Memory B cell (primary cell): ENCODE data around the gene PCDHGA5.
"Not testable (repeated sequence)": the region's sequence is repeated elsewhere in the genome, so short reads cannot be mapped to it uniquely, and the experiment has no call there.

Source experiments
- ATAC-seq: fragments of 150-1000 bp; cut with Tn5 transposase; 2 replicates; pipeline ENCODE4 v1.10.0; 2021; ENCODE audit warnings: low read depth, mild to moderate bottlenecking, moderate library complexity
- DNase-seq, 2 donors: peaks; one replicate each; pipeline ENCODE4 v3.0.0; 2022; ENCODE audit warnings: low spot score in 2 of 2
- H3K27ac Mint-ChIP-seq: one replicate; pipeline ENCODE4 v1.8.0; 2022; ENCODE audit warnings: mild to moderate bottlenecking, moderate library complexity, mixed read lengths
- H3K27me3 Mint-ChIP-seq: one replicate; pipeline ENCODE4 v1.8.0; 2022; ENCODE audit warnings: mixed read lengths
- H3K36me3 Mint-ChIP-seq: one replicate; pipeline ENCODE4 v1.8.0; 2022; ENCODE audit warnings: mild to moderate bottlenecking, mixed read lengths
- H3K4me1 Mint-ChIP-seq: one replicate; pipeline ENCODE4 v1.8.0; 2022; ENCODE audit warnings: mixed read lengths
- H3K4me3 Mint-ChIP-seq: one replicate; pipeline ENCODE4 v1.8.0; 2022; ENCODE audit warnings: mild to moderate bottlenecking, moderate library complexity, mixed read lengths
- H3K9me3 Mint-ChIP-seq: one replicate; pipeline ENCODE4 v1.8.0; 2022; ENCODE audit warnings: mixed read lengths

The PCDHGA5 gene

DNA sequence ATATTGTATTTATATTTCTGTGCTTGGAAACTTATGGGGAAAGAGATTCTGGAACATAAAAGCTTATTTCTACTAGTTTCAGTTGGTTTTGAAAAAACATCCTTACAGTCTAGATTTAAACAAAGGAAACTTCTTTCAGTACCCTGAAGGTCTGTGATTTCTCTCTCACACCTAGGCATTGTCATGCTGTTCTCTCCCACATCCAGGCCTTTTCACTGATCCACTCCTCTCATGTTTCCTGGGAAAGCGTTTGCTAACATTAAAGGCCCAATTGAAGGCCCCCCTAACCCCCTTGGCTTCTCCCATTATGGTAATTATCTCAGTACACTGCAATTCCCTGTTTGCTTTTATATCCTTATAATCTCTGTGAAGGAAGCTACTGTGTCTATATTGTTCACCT is 21.2 kb upstream of the PCDHGA5 start:
- DNase-seq, result no peak
- Mint-ChIP-seq H3K27ac (no peak overlapping the region), H3K4me3 (no peak overlapping the region), H3K9me3 (peaks cover 23% of the 10 kb centered on the region), H3K36me3 (peaks cover 7% of the 10 kb centered on the region), H3K4me1 (no peaks in the 10 kb centered on the region), H3K27me3 (peaks cover 23% of the 10 kb centered on the region)
- ATAC-seq, result no peak

DNA sequence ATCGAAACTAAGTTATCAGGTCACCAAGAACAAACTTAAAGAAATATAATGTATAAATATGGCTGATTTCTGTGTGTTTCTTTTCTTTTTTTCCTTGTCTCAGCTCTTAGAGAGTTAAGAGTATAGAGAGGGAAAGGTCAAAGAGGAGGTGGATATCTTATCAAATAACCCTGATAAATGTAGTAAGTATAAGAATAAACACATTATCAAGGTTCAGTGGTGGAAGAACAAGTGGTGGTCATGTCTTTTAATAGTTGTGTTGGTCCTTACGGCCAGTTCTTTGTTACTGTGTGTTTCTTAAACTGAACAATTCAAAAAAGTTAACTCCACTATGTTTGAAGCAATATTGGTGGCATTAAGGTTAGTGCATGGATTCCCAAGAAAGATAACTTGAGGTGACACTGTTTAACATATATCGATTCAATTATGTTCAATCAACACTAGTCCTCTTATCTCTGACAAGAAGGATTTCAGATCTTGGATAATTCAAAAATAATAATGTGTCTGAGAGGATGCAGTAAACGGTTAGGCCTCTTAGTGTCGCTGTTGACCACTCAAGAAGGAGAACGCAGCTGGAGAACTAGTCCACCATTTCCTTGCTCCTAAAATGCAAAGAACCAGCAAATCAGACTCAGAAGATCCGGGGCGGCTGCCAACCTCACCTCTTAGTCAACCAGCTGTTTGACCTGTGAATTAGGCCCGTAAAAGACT is 20.6 kb upstream of the PCDHGA5 start, which contains the start of gene PCDHGA3:
TSS of gene PCDHGA3 (plus strand) at position 588 of the 711 bp plus-strand sequence. CDS start 205 bp downstream, outside the sequence.
- no peak for ATAC-seq
- Mint-ChIP-seq H3K36me3 (peaks cover 7% of the 10 kb centered on the region), H3K27me3 (peaks cover 20% of the 10 kb centered on the region), H3K4me1 (no peaks in the 10 kb centered on the region), H3K4me3 (peak within 1 kb of the TSS; percentile 58), H3K27ac (no peak within 1 kb of the TSS), H3K9me3 (peaks cover 20% of the 10 kb centered on the region)
- DNase-seq, result no peak

DNA sequence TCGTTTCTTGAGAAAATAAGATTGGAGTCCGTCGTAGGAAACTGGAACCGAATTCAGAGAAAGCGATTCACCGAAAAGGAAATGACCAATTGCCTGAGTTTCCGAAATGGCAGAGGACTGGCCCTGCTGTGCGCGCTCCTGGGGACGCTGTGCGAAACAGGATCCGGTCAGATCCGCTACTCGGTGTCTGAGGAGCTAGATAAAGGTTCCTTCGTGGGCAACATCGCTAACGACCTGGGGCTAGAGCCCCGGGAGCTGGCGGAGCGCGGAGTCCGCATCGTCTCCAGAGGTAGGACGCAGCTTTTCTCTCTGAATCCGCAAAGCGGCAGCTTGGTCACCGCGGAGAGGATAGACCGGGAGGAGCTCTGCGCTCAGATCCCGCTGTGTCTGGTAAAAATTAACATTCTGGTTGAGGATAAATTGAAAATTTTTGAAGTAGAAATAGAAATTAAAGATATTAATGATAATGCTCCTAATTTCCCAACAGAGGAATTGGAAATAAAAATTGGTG is 20.0 kb upstream of the PCDHGA5 start:
- no peak for ATAC-seq
- DNase-seq, result no peak
- H3K4me1 Mint-ChIP-seq, result no peaks in the 10 kb centered on the region
- peaks cover 20% of the 10 kb centered on the region for H3K27me3 Mint-ChIP-seq
- no peak overlapping the region for H3K27ac Mint-ChIP-seq
- peaks cover 18% of the 10 kb centered on the region for H3K9me3 Mint-ChIP-seq
- H3K4me3 Mint-ChIP-seq, result peak overlapping the region; percentile 58
- H3K36me3 Mint-ChIP-seq, result peaks cover 7% of the 10 kb centered on the region

DNA sequence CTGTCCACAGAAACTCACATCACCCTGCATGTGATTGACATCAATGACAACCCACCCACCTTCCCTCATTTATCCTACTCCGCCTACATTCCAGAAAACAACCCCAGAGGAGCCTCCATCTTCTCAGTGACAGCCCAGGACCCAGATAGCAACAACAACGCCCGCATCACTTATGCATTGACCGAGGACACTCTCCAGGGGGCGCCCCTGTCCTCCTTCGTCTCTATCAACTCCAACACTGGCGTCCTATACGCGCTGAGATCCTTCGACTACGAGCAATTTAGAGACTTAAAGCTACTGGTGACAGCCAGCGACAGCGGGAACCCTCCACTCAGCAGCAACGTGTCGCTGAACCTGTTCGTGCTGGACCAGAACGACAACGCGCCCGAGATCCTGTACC is 18.6 kb upstream of the PCDHGA5 start:
- Mint-ChIP-seq H3K9me3 (peaks cover 17% of the 10 kb centered on the region), H3K27me3 (peaks cover 22% of the 10 kb centered on the region), H3K36me3 (peaks cover 5% of the 10 kb centered on the region), H3K27ac (no peak overlapping the region), H3K4me1 (no peaks in the 10 kb centered on the region), H3K4me3 (no peak overlapping the region)
- no peak for ATAC-seq
- DNase-seq, result no peak

DNA sequence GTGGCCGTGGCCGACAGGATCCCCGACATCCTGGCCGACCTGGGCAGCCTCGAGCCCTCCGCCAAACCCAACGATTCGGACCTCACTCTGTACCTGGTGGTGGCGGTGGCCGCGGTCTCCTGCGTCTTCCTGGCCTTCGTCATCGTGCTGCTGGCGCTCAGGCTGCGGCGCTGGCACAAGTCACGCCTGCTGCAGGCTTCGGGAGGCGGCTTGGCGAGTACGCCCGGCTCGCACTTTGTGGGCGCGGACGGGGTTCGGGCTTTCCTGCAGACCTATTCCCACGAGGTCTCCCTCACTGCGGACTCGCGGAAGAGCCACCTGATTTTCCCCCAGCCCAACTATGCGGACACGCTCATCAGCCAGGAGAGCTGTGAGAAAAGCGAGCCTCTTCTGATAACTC is 17.9 kb upstream of the PCDHGA5 start:
- not testable (repeated sequence) for H3K4me1 Mint-ChIP-seq, H3K36me3 Mint-ChIP-seq, H3K4me3 Mint-ChIP-seq, ATAC-seq, DNase-seq, H3K27ac Mint-ChIP-seq
- H3K9me3 Mint-ChIP-seq, result peaks cover 15% of the 10 kb centered on the region
- H3K27me3 Mint-ChIP-seq, result peaks cover 21% of the 10 kb centered on the region

DNA sequence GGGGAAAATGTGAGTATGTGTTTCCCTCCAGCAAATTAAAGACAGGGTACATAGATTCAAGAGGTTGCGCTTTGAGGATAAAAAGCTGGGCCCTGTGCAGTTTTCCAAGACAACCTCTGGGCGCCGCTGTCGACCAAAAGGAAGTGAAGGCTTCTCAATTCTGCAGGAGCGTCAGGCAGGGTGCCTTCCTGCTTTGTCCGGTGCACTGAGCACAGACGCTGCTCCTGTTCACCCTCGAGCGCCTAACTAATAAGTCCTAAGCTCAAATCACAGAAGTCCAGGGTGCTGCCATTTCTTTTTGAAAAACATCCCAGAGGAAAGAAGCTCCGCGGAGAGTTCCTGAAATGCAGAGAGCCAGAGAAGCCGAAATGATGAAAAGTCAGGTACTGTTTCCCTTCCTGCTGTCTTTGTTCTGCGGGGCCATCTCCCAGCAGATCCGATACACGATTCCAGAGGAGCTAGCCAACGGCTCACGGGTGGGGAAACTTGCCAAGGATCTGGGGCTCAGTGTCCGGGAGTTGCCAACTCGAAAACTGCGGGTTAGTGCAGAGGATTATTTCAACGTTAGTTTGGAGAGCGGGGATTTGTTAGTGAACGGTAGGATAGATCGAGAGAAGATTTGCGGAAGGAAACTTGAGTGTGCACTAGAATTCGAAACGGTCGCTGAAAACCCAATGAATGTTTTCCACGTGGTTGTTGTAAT is 13.9 kb upstream of the PCDHGA5 start, which contains the start of gene PCDHGB1:
TSS of gene PCDHGB1 (plus strand) at position 183 of the 703 bp plus-strand sequence. CDS start at position 345, 162 bp downstream.
- peaks cover 16% of the 10 kb centered on the region for H3K9me3 Mint-ChIP-seq
- H3K27me3 Mint-ChIP-seq, result peaks cover 22% of the 10 kb centered on the region
- peak within 1 kb of the TSS; percentile 54 for H3K4me3 Mint-ChIP-seq
- H3K36me3 Mint-ChIP-seq, result peaks cover 3% of the 10 kb centered on the region
- H3K4me1 Mint-ChIP-seq, result no peaks in the 10 kb centered on the region
- DNase-seq, result no peak
- peak; percentile 50 for ATAC-seq
- H3K27ac Mint-ChIP-seq, result no peak within 1 kb of the TSS

DNA sequence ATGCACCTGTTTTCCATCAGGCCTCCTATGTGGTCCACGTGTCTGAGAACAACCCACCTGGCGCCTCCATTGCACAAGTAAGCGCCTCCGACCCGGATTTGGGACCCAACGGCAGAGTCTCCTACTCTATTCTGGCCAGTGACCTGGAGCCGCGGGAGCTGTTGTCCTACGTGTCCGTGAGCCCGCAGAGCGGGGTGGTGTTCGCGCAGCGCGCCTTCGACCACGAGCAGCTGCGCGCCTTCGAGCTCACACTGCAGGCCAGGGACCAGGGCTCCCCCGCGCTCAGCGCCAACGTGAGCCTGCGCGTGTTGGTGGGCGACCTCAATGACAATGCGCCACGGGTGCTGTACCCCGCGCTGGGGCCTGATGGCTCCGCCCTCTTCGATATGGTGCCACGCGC is 12.4 kb upstream of the PCDHGA5 start:
- Mint-ChIP-seq H3K4me1 (no peaks in the 10 kb centered on the region), H3K27ac (no peak overlapping the region), H3K27me3 (peaks cover 24% of the 10 kb centered on the region), H3K9me3 (peaks cover 14% of the 10 kb centered on the region), H3K4me3 (no peak overlapping the region), H3K36me3 (peaks cover 3% of the 10 kb centered on the region)
- ATAC-seq (no peak), DNase-seq (no peak)

DNA sequence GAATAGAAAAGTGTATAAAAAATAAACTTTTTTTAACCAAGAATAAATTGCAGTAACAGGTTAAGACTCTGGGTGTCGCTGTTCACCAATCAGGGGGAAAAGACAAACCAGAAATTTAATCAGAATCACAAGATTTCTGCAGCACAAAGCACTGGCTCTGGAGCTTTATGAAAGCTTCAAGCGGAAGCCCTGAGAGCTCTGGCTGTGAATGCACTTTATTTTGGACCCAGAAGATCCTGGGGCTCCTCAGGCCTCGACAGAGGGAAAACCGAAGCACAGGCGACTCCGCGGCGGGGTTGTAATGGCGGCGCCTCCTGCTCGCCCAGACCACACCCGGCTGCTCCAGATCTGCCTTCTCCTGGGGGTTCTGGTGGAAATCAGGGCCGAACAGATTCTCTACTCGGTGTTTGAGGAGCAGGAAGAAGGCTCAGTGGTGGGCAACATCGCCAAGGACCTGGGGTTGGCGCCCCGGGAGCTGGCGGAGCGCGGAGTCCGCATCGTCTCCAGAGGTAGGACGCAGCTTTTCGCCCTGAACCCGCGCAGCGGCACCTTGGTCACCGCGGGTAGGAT is 9.0 kb upstream of the PCDHGA5 start, which contains the start of gene PCDHGA4:
TSS of gene PCDHGA4 (plus strand) at position 122 of the 570 bp plus-strand sequence. CDS start at position 209, 87 bp downstream.
- Mint-ChIP-seq H3K4me1 (no peaks in the 10 kb centered on the region), H3K9me3 (peaks cover 16% of the 10 kb centered on the region), H3K36me3 (peaks cover 4% of the 10 kb centered on the region), H3K27me3 (peaks cover 26% of the 10 kb centered on the region), H3K27ac (no peak within 1 kb of the TSS), H3K4me3 (no peak within 1 kb of the TSS)
- no peak for ATAC-seq
- DNase-seq, result no peak

DNA sequence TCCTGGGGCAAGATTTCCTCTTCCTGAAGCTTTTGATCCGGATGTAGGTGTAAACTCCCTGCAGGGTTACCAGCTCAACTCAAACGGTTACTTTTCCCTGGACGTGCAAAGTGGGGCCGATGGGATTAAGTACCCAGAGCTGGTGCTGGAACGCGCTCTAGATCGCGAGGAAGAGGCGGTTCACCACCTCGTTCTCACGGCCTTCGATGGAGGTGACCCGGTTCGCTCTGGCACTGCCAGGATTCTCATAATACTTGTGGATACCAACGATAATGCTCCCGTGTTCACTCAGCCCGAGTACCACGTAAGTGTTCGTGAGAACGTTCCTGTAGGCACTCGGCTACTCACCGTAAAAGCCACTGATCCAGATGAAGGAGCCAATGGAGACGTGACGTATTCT is 8.3 kb upstream of the PCDHGA5 start:
- no peak for DNase-seq
- ATAC-seq, result no peak
- H3K27me3 Mint-ChIP-seq, result peaks cover 24% of the 10 kb centered on the region
- no peak overlapping the region for H3K4me3 Mint-ChIP-seq
- peaks cover 15% of the 10 kb centered on the region for H3K9me3 Mint-ChIP-seq
- H3K36me3 Mint-ChIP-seq, result peaks cover 4% of the 10 kb centered on the region
- no peak overlapping the region for H3K27ac Mint-ChIP-seq
- no peaks in the 10 kb centered on the region for H3K4me1 Mint-ChIP-seq

DNA sequence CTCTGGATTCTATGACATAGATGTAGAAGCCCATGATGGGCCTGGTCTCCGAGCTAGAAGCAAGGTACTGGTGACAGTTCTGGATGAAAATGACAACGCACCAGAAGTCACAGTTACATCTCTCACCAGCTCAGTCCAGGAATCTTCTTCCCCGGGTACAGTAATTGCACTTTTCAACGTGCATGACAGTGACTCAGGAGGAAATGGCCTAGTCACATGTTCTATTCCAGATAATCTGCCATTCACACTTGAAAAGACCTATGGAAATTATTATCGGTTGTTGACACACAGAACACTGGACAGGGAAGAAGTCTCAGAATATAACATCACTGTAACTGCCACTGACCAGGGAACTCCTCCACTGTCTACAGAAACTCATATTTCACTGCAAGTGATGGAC is 7.8 kb upstream of the PCDHGA5 start:
- H3K27ac Mint-ChIP-seq, result no peak overlapping the region
- DNase-seq (no peak), ATAC-seq (no peak)
- H3K9me3 Mint-ChIP-seq, result peaks cover 15% of the 10 kb centered on the region
- H3K4me1 Mint-ChIP-seq, result no peaks in the 10 kb centered on the region
- no peak overlapping the region for H3K4me3 Mint-ChIP-seq
- H3K27me3 Mint-ChIP-seq, result peaks cover 24% of the 10 kb centered on the region
- H3K36me3 Mint-ChIP-seq, result peaks cover 4% of the 10 kb centered on the region

DNA sequence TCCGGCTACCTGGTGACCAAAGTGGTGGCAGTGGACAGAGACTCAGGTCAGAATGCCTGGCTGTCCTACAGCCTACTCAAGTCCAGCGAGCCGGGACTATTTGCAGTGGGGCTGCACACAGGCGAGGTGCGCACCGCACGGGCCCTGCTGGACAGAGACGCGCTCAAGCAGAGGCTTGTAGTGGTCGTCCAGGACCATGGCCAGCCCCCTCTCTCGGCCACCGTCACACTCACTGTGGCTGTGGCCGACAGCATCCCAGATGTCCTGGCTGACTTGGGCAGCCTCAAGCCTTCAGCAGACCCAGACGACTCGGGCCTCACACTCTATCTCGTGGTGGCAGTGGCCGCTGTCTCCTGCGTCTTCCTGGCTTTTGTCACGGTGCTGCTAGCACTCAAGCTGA is 7.0 kb upstream of the PCDHGA5 start:
- no peak for DNase-seq
- Mint-ChIP-seq H3K4me3 (no peak overlapping the region), H3K27ac (no peak overlapping the region), H3K36me3 (peaks cover 4% of the 10 kb centered on the region), H3K4me1 (no peaks in the 10 kb centered on the region), H3K9me3 (peaks cover 15% of the 10 kb centered on the region), H3K27me3 (peaks cover 24% of the 10 kb centered on the region)
- ATAC-seq, result no peak

DNA sequence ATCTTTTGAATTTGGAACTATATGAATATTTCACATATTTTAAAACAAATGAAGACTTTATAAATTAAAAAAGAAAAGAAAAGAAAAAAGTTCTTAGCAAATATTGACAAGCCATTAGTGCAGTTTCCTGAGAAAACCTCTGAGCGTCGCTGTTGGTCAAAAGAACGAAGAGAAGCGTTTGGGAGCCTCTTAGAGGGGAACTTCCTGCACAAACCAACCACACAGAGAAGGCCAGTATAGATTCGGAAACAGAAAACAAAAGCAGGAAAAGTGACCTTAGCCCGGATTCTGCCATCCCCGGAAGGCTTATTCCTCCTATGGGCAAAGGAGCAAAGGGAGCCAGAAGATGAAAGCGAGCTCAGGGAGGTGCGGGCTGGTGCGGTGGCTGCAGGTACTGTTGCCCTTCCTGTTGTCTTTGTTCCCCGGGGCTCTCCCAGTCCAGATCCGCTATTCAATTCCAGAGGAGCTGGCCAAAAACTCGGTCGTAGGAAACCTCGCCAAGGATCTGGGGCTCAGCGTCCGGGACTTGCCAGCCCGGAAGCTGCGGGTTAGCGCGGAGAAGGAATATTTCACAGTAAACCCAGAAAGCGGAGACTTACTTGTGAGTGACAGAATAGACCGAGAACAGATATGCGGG is 4.1 kb upstream of the PCDHGA5 start, which contains the start of gene PCDHGB2:
TSS of gene PCDHGB2 (plus strand) at position 205 of the 637 bp plus-strand sequence. CDS start at position 347, 142 bp downstream.
- peak within 1 kb of the TSS; percentile 89 for H3K4me3 Mint-ChIP-seq
- peaks cover 2% of the 10 kb centered on the region for H3K4me1 Mint-ChIP-seq
- peaks cover 17% of the 10 kb centered on the region for H3K9me3 Mint-ChIP-seq
- H3K27me3 Mint-ChIP-seq, result peaks cover 17% of the 10 kb centered on the region
- no peak for DNase-seq
- H3K27ac Mint-ChIP-seq, result peak within 1 kb of the TSS; percentile 85
- peak; percentile 54 for ATAC-seq
- peaks cover 5% of the 10 kb centered on the region for H3K36me3 Mint-ChIP-seq

DNA sequence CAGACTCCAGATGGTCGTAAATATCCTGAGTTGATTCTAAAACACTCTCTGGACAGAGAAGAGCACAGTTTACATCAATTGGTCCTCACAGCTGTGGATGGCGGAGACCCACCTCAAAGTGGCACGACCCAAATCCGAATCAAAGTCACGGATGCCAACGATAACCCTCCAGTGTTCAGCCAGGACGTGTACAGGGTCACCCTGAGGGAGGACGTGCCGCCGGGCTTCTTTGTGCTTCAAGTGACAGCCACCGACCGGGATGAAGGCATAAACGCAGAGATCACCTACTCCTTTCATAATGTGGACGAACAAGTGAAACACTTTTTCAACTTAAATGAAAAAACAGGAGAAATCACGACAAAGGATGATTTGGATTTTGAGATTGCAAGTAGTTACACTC is 3.3 kb upstream of the PCDHGA5 start:
- H3K4me1 Mint-ChIP-seq, result peaks cover 2% of the 10 kb centered on the region
- no peak for ATAC-seq
- H3K9me3 Mint-ChIP-seq, result peaks cover 17% of the 10 kb centered on the region
- H3K4me3 Mint-ChIP-seq, result no peak overlapping the region
- peaks cover 5% of the 10 kb centered on the region for H3K36me3 Mint-ChIP-seq
- no peak overlapping the region for H3K27ac Mint-ChIP-seq
- DNase-seq, result no peak
- peaks cover 23% of the 10 kb centered on the region for H3K27me3 Mint-ChIP-seq
